ENCODE data around the gene FMNL3.

FMNL3 gene

DNA sequence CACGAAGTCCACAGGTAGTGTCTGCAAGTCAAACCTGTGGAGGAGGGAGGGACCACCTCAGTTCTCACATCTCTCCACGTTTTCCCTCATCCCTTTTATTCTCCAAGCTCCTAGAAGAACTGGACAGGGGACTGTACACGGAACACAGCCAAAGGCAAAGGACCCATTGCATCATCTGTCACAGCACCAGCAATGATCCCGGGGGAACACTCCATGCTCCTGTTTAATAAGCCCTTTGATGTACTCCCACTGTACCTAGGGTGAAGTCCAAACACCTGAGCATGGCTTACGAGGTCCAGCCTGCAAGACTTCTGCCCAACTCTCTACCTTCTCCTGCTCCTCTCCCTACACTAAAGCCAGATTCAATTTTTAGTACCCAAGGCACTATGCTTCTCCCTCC lies 57.3 kb downstream of the FMNL3 start:
- no peak for DNase-seq

DNA sequence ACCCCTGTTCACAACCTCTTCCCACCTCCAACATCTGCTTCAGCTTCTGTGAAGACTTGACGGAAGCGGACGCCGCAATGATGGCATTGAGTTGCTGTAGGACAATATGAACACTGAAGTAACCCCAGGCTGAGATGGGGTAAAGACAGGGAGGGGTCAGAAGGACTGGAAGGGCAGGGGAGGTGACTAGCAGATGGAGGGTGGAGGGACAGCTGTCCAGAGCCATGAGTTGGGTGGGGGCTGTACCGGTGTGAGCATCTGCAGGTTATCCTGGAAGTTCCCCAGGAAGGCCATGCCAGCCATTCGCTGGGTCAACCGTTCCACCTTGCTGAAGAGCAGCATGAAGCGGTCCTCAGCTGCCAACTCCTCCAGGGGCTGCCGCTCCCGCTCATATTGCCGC lies 57.8 kb downstream of the FMNL3 start:
- DNase-seq = no peak

DNA sequence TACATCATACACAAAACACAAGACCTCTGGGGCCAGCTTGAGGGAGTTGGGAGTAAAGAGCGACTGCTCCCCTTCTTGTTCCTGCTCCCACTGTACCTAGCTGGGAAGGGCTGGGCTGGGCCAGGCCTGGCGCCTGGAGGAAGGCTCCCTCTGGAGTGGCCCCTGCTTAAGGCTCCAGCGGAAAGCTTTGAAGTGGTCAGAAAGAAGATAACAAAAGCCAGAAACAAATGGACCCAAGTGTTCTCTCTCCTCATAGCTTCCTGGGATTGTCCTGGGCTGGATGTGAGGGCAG lies 58.5 kb downstream of the FMNL3 start:
- no peak for DNase-seq

DNA sequence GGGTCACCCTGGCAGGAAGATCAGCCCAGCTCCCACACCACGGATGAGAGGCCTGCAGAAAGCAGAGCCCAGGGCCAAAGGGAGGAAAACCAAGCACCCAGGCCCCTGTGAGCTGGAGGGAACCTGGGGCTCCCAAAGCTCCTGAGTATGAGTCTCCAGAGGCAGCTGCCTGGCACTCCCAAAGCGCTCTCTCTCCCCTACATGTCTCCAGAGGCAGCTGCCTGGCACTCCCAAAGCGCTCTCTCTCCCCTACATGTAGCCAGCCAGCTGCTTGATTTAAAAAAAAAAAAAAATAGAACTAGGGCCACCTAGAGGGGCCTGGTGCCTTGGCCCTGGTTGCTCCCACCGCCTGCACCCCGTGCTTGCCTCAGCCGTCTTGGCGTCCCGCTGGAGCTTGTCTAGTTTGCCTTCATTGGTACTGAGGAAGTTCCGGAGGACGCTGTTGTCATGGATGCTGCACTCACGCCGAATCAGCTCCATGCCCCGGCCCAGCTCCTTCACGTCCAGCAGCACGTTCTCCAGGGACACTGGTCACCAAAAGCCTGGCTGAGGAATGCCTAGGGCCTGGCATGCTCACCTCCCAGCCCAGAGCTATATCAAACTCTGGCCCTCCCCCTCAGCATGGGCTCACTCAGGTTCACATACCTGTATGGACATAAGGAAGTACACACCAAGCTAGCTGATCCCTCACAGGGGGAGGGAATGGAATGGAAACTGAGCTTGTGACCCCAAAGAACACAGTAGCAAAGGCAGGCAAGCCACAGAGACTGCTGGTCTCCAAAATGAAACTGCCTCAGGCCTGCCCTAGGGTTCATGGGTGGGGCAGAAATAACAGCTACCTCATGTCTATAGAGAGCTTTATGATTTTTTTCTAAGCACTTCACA lies 59.1 kb downstream of the FMNL3 start:
- DNase-seq = no peak

DNA sequence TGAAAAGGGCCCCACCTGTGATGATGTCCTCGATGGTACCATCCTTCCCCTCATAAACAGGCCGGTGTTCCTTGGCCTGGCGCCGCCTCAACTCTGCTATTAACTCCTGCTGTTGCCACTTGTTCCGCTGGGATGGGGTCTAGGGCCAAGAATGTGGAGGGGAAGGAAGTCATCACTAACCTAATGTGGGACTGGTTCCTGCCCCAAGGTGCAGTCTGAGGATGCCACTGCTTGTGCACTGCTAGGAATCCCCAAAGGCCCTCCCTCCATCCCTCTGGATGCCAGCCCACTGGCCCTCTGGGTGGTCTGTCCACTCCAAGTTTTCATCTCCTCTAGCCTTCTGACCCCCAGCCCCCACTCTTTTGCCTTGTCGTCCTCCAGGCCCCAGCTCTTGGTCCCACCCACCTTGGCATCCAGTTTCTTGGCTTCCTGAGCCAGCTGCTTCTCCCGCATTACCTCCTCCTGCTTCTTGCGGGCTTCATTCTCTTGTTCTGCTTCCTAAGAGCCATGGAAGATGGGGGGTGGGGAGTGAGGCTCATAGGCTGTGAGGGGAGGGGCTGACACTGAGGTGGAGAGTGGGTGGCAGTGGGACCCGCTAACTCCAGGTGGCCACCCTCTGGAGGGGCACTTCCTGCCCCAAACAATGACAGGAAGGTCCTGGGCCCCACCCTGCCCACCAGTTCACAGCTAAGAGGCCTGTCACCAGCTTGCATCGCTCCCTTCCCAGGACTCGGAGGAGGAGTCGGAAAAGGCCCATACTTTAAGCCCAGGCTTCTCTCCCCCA lies 60.1 kb downstream of the FMNL3 start:
- DNase-seq = no peak

DNA sequence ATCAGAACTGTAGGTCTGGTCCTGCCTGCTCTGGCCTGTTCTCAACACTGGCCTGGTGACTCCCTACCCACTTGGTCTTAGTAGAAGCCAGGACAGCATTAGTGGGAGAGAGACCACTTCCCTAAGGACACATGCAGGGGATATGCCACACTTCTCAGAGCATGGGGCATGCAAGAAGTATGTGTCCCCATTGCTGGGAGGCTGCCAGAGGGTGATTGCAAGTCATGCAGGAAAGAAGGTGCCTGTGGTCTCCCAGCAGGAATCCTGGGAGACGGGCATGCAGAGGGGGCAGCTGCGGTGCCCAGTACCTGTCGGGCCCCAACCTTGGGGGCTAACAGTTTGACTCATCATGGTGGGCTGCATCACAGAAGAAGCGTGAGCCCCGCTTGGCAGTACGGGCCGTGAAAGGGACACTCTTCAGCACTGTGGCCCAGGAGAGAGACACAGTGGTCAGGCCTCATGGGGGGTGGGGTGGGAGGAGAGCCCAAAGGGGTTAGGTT lies 60.8 kb downstream of the FMNL3 start:
- no peak for DNase-seq

DNA sequence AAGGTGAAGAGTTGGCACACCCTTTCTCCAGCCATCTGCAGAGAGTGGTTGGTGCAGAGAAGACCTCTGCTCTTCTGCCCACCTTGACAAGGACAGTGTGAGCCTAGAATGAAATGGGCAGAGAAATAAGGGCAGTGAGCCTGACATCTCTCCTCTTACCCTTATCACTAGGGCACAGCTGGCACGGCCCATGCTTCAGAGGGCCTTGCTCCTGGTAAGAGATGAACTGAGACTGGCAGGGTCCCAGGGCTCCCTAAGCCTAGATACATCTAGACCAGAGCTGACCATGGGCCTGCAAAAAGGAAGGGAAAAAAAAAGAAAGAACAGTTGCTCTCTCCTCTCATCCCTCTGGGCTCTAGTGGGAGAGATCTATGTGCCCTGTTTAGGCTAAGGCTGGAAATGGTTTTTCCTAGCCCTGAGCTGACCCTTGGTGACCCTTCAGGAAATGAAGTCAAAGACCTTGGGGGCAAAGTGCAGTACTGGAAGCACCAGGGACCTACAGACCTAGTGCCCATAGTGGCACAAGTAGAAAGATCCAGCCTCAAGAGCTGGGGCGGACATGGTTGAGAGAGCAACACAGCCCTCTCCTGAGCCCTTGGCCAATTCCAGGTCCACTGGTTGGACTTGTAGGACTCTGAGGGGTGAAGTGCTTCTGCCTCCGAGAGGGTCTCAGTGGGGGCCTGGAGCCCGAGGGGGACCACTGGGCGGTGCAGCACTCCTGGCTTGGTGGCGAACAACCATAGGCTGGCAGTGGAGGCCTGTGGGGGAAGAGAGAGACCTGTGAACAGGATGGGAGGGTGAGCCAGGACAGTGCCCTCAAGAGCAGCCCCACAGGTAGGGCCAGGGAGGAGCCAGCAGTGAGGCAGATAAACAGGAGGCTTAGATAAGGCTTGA lies 61.8 kb downstream of the FMNL3 start:
- DNase-seq = no peak

DNA sequence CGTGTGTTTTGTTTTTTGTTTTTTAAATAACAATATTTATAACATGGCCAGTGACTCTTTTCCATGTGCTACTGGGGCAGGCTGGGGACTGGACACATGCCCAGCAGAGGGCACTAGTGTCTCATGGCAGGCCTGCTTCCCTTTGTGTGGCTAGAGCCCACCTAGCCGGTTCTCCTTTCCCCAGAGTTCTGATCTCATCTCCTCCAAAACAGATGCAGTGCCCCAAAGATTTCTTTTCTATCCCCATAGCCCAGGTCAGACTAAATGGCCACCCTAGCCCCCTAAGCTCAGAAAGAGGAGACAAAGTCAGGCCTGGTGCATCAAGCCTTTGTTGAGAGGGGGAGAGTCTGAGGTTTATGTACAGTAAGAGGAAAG lies 62.6 kb downstream of the FMNL3 start:
- peak; percentile 59 for DNase-seq

DNA sequence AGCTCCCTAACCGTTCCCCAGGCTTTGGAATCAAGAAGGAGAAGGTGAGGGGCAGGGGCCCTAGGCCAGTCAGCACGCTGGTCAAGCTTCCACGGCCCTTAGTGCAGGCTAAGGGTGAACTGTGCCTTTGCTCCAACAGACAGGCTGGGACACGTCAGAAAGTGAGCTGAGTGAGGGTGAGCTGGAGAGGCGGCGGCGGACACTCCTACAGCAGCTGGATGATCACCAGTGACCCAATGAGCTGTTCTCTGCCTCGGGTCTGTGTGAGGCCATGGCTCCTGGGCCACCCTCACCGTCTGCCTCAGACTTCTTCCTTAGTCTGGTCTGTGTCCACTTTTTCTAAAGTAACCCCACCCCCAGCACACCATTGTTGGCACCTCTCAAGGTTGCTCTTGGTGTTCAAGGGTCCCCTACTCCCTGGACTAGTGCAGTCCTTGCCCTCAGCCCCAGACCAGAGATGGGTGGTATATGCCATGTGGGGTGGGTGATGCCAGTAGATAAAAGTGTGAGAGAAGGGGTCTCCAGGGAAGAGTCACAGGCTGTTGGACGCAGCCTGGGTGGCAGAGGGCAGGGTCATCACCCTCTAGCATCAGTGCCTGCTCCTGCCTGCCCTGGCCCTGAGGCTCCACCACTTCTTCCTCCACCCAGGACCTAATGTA lies 63.1 kb downstream of the FMNL3 start:
- no peak for DNase-seq

DNA sequence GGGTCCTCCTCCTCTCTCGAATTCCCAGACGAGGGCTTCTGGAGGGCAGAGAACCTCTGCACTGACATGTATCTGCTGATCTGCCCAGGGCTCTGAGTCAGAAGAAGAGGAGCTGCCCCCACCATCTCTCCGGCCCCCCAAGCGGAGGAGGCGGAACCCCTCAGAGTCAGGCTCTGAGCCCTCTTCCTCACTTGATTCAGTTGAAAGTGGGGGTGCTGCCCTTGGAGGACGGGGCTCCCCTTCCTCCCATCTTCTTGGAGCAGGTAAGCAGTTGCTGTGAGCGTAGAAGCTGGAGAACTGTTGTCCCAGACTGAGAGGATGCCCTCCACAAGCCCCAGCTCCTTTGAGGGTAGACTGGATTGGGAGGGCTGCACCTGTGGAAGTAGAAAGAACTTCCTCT lies 64.1 kb downstream of the FMNL3 start:
- no peak for DNase-seq

DNA sequence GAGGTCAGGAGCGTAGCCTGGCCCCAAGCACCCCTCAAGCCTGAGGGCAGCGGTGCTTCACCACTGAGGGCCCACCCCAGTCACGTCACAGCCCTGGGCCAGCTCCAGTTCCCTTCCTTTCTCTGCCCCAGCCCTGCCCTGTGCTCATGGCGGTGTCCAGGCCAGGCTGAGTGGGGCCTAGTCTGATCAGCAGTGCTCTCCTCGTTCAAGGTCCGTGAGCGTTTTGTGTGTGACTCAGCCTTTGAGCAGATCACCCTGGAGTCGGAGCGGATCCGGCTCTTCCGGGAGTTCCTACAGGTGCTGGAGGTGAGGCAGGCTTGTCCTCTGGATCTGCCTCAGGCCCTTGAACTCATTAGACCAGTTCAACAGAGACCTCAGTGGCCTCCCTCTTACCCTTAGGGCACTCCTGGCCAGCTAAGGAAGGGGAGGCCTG lies 64.8 kb downstream of the FMNL3 start:
- no peak for DNase-seq

DNA sequence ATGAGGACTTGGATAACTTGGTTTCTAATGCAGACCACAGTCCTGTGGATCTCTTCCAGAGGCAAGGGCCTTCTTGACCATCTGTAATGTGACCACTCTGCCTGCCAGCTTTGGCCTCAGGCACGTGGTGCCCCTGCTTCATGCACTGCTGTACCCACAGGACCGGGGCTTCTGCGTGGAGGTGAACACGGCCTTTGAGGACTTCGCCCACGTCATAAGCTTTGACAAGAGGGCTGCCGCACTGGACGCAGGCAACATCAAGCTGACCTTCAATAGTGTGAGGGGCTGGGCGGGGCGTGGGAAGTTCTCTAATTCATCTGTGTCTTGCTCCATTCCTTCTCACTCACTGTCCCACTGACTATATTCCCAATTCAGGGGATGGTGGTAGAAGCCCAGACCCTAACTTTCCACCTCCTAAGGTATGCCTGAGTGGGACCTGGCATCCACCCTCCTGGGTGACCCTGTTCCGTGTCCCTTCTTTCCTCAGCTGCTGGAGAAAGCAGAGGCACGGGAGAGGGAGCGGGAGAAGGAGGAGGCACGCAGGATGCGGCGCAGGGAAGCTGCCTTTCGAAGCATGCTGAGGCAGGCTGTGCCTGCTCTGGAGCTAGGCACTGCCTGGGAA lies 65.3 kb downstream of the FMNL3 start:
- DNase-seq = no peak

DNA sequence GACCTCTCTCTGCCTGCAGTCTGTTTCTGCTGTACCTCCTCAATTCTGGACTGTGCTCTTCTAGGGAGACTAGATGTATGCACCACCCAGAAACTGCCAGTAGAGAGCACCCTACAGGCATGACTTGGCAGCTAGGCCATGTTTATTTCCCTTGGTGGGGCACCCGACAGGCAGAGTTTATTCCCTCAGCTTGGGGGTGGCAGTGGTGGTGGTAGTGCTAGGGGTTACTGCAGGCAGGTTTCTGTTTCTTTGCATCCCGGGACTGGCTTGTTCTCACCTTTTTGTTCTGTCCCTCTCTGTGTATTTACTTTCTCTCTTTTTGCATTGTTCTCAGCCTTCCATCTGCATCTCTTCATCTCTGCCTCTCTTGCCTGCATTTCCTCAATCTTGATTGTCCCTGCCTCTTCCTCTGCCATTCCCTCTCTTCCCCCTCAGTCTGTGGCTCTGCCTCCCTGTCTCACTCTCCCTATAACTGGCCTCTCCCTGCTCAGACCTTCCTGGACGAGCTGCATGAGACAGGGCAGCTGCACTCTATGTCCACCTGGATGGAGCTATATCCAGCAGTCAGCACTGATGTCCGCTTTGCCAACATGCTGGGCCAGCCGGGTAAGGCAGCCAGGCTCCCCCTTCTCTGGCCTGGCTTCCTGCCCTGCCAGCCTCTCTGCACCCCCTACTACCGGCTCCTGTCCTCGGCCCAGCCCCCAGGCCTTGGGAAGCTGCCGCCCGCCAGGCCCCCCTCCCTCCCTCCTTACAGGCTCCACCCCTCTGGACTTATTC lies 70.0 kb downstream of the FMNL3 start:
- peak; percentile 29 for DNase-seq

DNA sequence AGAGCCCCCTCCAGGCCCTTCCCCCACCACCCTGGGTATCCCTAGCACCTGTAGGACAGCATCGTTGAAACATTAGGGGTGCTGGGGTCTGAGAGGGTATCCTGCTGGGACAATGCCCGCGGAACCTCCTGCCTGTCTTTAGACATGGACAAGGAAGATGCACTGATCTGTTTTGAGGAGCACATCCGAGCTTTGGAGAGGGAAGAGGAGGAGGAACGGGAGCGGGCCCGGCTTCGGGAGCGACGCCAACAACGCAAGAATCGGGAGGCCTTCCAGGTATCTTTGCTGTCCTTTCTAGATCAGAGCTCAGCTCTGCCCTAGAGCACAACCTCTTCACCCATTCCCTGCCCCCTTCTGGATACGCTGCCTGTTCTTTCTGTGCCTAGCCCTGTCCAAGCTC lies 70.6 kb downstream of the FMNL3 start:
- no peak for DNase-seq

DNA sequence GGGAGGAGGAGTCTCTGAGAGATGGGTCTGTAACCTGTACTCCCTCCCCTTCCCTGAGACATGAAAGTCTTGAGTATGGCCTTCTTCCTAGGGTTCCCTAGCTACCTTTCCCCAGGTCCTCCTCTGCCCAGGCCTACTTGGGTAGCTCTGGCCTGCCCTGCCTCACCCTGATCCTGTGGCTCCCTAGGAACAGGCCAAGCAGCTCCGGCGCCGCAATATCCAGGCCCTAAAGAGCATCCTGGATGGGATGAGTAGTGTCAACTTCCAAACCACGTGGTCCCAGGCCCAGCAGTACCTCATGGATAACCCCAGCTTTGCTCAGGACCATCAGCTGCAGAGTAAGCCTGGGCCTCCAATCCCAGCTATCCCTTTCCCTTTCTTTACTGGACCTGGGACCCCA lies 71.5 kb downstream of the FMNL3 start:
- DNase-seq = no peak

DNA sequence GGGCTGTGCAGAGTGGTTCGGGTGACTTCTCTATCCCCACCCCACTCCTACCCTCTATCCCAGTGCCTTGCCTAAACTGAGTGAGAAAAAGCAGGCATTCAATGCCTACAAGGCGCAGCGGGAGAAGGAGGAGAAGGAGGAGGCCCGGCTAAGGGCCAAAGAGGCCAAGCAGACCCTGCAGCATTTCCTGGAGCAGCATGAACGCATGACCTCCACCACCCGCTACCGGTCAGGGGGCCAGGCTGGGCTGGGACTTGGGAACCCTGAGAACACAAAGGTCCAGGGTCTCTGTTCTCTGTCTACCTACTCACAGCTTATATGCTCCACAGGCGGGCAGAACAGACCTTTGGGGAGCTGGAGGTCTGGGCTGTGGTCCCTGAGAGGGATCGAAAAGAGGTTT lies 72.2 kb downstream of the FMNL3 start:
- DNase-seq = no peak

DNA sequence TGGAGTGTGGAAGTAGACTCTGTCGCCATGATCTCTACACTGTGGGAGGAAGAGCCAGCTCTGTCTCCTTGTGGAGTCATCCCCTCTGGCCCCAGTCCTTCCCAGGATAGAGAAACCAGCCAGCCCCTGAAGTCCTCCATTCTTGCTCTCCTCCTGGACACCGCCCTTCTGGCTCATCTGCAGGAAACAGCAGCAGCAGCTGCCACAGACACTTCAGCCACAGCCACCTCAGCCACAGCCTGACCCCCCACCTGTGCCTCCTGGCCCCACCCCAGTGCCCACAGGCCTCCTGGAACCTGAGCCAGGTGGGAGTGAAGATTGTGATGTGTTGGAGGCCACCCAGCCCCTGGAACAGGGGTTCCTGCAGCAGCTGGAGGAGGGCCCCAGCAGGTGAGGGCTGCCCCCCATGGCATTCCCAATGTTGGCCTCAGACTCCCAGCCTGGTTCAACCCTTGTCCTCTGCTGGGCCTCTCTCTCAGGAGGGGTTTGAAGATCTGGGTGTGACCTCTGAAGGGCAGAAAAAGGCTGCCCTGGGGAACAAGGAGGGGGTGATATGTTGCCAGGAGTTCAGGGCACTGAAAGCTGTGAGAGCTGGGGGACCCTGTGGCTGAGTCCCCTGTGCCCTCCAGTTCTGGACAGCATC lies 73.4 kb downstream of the FMNL3 start:
- no peak for DNase-seq

DNA sequence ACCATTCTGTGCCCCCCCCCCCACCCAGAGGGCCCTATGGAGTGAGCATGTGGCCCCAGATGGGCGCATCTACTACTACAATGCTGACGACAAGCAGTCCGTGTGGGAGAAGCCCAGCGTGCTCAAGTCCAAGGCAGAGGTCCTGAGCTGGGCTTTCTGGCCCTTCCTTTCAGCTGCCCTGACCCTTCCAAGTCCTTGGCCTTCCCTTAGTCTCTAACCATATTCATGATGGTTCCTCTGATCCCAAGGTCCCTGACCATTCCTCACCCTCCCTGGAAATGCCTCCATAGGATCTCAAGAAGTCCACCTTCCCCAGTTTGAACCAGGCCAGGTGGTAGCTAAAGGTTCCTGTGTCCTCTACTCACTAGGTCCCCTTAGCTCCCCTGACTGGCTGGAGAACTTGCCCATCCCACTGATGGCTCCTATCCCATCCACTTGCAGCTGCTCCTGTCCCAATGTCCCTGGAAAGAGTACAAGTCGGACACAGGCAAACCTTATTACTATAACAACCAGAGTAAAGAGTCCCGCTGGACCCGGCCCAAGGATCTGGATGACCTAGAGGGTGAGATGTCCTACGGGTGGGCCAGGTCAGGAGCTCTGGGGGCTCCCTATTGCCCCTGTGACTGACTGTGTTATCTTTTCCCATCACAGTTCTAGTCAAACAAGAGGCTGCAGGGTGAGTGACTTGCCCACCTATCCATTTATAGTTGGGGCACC lies 74.1 kb downstream of the FMNL3 start:
- no peak for DNase-seq

DNA sequence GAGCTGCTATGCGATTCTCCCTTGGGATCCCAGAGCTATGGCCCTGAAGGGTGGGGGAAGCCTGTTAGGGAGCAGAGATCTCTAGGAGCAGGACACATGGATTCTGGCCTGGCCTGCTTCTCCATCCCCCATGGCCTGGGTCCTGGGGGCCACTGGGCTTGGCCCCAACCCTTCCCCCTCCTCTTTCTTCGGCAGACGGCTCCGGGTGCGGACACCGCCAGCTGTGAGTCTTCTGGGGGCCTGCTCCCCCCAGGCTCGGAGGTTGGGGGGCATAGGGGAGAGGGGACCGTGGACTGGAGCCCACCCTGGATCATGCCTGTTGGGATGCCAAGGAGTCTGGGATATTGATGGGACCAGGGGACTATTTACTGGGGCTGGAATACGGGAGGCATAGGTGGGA lies 74.8 kb downstream of the FMNL3 start:
- DNase-seq = no peak

DNA sequence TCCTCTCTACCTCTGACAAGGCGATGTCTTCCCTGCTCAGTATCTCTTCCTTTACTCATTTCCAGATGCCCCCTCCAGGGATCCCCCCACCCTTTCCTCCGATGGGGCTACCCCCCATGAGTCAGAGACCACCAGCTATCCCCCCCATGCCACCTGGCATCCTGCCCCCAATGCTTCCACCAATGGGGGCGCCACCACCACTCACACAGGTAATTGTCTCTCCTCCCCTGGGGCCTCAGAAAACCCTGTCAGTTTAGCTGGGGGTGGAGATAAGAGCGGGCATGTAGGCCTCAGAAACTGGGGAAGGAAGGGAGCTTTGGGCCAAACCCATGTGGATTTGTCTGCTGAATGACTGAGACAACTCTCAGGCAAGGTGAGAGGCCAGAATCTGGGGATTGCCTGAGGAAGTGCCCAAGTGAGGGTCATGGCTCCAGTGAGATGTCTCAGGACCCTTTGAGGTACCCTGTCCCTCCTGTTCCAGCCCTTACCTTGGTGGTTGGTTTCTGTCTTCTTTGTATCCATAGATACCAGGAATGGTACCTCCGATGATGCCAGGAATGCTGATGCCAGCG lies 75.8 kb downstream of the FMNL3 start:
- no peak for DNase-seq
